Fibroblast of pulmonary artery (primary cell): ENCODE data around the gene BRIX1.

ENCODE experiments used
- DNase-seq: peaks from one replicate; pipeline ENCODE4 v3.0.0-alpha.2; 2010; ENCODE audit warnings: low read depth
- H3K4me3 ChIP-seq: replicated peaks from 2 replicates; pipeline ENCODE4 v1.5.1; 2011; ENCODE audit warnings: low read depth, mild to moderate bottlenecking, control low read depth, low read length, moderate library complexity
- TF ChIP-seq, protein P1 (sequence below): IDR thresholded peaks from 2 replicates; pipeline ENCODE4 v1.5.1; 2011; ENCODE audit warnings: mild to moderate bottlenecking, control low read depth, low read length, inconsistent platforms; ENCODE audit errors: missing control alignments

BRIX1 gene

DNA sequence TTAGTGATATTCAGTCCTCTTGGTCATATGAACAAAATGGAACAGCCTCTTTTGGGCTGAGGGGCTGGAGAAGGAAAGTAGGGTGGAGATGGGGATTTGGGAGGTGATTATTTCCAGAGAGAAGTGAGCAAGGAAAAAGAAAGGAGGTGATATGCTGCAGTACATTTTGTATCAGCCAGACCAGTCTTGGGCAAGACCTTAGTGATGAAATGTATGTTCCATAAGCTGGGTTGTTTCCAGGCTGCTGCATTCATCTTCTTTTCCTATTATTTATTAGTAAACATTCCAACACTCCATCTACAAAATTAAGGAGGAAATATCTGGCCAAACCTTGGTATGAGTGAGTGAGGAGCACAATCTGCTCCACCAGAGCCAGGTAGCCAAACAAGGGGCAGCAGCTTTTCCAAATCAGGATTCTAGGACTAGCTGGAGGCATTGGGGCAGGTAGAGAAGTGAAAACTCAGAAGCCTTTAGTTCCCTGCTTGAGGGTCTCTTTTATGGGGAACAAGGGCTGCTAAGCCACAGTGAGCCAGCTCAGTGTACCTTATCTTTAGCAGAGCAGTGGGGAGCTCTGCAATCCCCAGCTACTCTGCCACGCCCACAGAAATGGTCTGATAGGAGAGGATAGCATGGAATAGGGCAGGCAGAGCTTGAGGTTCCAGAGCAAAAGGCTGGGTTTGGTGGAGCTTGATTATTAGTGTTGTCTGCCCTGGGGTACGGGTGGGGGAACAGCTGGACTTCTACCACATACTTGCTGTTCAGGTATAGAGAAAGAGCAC lies 19.7 kb upstream of the BRIX1 start:
- peak; percentile 50 for DNase-seq
- TF ChIP-seq, protein P1, sequence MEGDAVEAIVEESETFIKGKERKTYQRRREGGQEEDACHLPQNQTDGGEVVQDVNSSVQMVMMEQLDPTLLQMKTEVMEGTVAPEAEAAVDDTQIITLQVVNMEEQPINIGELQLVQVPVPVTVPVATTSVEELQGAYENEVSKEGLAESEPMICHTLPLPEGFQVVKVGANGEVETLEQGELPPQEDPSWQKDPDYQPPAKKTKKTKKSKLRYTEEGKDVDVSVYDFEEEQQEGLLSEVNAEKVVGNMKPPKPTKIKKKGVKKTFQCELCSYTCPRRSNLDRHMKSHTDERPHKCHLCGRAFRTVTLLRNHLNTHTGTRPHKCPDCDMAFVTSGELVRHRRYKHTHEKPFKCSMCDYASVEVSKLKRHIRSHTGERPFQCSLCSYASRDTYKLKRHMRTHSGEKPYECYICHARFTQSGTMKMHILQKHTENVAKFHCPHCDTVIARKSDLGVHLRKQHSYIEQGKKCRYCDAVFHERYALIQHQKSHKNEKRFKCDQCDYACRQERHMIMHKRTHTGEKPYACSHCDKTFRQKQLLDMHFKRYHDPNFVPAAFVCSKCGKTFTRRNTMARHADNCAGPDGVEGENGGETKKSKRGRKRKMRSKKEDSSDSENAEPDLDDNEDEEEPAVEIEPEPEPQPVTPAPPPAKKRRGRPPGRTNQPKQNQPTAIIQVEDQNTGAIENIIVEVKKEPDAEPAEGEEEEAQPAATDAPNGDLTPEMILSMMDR = no peak
- H3K4me3 ChIP-seq = no peak overlapping the region

DNA sequence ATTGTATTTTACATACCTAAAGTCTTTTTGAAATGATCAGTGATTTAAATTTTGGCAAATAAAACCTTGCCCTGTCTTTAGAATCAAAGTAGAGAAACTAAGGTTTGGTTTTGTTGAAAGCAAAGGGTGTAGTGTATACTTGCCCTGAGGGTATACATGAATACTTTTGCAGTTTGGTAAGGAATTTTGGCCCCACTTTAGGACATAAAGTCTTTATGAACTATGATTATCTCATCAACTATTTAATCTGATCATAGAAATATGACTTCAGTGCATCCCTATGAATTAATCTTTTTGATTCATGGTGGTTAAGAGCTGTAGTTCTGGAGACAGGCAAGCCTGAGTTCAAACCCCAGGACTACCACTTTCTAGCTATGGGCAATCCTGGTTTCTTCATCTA lies 17.9 kb upstream of the BRIX1 start:
- DNase-seq = no peak
- no peak overlapping the region for H3K4me3 ChIP-seq
- TF ChIP-seq, protein P1 = no peak

GRCh38 chr5:34898258-34898895 lies 17.1 kb upstream of the BRIX1 start:
- no peak overlapping the region for H3K4me3 ChIP-seq
- TF ChIP-seq, protein P1 = peak; percentile 92
- peak; percentile 86 for DNase-seq

- TF ChIP-seq, protein P1 = no peak
- H3K4me3 ChIP-seq = no peak overlapping the region
- DNase-seq = no peak
Observed at GRCh38 chr5:34899066-34899465, 16.4 kb upstream of the BRIX1 start.

DNA sequence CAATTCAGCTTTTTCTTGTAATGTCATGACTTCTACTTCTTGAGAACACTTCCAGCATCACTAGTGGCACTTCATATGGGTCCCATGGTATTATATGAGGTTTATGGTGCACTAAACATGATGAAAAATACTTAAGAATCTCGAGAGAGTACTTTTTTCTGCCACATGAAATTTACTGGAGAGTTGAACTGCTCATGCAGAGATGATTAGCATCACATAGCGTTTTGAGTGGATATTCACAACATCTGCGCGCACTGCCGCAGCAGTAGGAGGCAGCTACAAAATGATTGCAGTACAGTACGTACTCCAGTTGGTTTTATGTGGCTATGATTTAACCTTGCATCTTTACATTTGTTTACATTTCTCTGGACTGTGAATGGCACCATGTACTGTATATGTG lies 14.9 kb upstream of the BRIX1 start:
- no peak overlapping the region for H3K4me3 ChIP-seq
- no peak for DNase-seq
- TF ChIP-seq, protein P1 = no peak

- H3K4me3 ChIP-seq = no peak overlapping the region
- no peak for DNase-seq
- TF ChIP-seq, protein P1 = no peak
Observed at GRCh38 chr5:34903260-34903659, 12.3 kb upstream of the BRIX1 start.
